ENCODE data around the gene TACC3. TPM values are rescaled to one million over a fixed set of nuclear protein-coding genes. Genes with fewer than 3 reads are reported as not detected.

TACC3 gene
- total and polyA plus RNA-seq, 2 of the 8 experiments (the other 6 are each of a cell fraction or from before 2014, with no cell fraction given): 73.8 to 148 TPM

- Histone ChIP-seq H3K79me1 (ENCODE audit: low read depth, low read length) (peaks cover 4% of the 10 kb centered on the region; the same call in 1 of the 2 replicates), H3K36me3 (ENCODE audit: control insufficient read depth in 2 of 4, insufficient read depth in 4 of 4, low read length in 3 of 4) (peaks cover 48 to 88% (median 82%) of the 10 kb centered on the region in 4 experiments), H3K23ac (ENCODE audit: insufficient read length) (no peak overlapping the region), H4K91ac (replicated peaks; ENCODE audit: insufficient read length, low read length) (no peak overlapping the region), H3K27ac (ENCODE audit: low read depth, low read length) (no peak overlapping the region), H3K4me1 (replicated peaks in 1 of 4; ENCODE audit: control insufficient read depth in 3 of 4, insufficient read depth in 4 of 4, low read length in 3 of 4) (no peaks in the 10 kb centered on the region), H3K9me3 (ENCODE audit: insufficient read depth in 2 of 2, low read depth in 1 of 2, low read length in 1 of 2) (no peaks in the 10 kb centered on the region), H4K5ac (ENCODE audit: insufficient read length, low read depth, low read length) (no peak overlapping the region), H2BK12ac (ENCODE audit: low read depth, low read length) (no peak overlapping the region), H3K14ac (ENCODE audit: insufficient read length) (no peak overlapping the region), H3K9ac (replicated peaks in 1 of 4; ENCODE audit: extremely low read depth in 1 of 4, low read depth in 3 of 4, low read length in 3 of 4) (no peak overlapping the region), H4K20me1 (replicated peaks in 1 of 2; ENCODE audit: control insufficient read depth in 1 of 2, insufficient read depth in 2 of 2, low read length in 2 of 2) (peaks cover 6 to 8% of the 10 kb centered on the region in 2 experiments), H2AFZ (ENCODE audit: low read length) (no peak overlapping the region), H2BK20ac (ENCODE audit: low read length) (no peak overlapping the region), H3K23me2 (ENCODE audit: low read depth, low read length) (no peaks in the 10 kb centered on the region), H2BK120ac (replicated peaks; ENCODE audit: low read depth, low read length) (no peak overlapping the region), H3K27me3 (replicated peaks in 1 of 4; ENCODE audit: control insufficient read depth in 3 of 4, extremely low read depth in 1 of 4, insufficient read depth in 3 of 4, low read length in 3 of 4) (no peaks in the 10 kb centered on the region), H2AK5ac (ENCODE audit: low read depth, low read length) (no peak overlapping the region), H3K4me2 (ENCODE audit: insufficient read depth in 1 of 2, low read depth in 2 of 2, low read length in 2 of 2) (no peak overlapping the region), H4K8ac (ENCODE audit: extremely low read depth, insufficient read depth, low read length) (no peak overlapping the region), H2BK15ac (ENCODE audit: low read length) (no peak overlapping the region), H3K18ac (ENCODE audit: extremely low read depth, low read length) (no peak overlapping the region), H3K56ac (replicated peaks; ENCODE audit: insufficient read length, low read depth, low read length) (no peak overlapping the region), H2BK5ac (ENCODE audit: low read depth, low read length) (no peak overlapping the region), H3K79me2 (ENCODE audit: control insufficient read depth in 1 of 2, insufficient read depth in 2 of 2, low read length in 2 of 2) (0 out of 4 replicates have a peak, but pooled peaks cover 0 to 2% of the 10 kb centered on the region in 2 experiments), H3K4ac (replicated peaks; ENCODE audit: insufficient read length, low read depth, low read length) (no peak overlapping the region), H3K4me3 (ENCODE audit: extremely low read depth in 1 of 4, insufficient read depth in 2 of 4, low read depth in 3 of 4, low read length in 4 of 4) (no peak overlapping the region)
- ChIA-PET POLR2A (ENCODE audit: partially characterized antibody) (interaction anchor here (0.6 to 2.2 kb wide), 5 partner anchors 8 to 848 kb away, joined by 3 to 9 read pairs (median 4); partner anchors contain the start of genes SLBP, TACC3 and TMEM129), CTCF (ENCODE audit: partially characterized antibody) (interaction anchor here (0.6 to 3.0 kb wide), 6 partner anchors 9 to 162 kb away, joined by 3 to 20 read pairs (median 8); no protein-coding TSS in a partner anchor)
- FAIRE-seq (no peak), DNase-seq (ENCODE audit: low read depth in 1 of 2, low spot score in 2 of 2) (no peak)
- 92% methylated on average over 13 of the region's 15 CpGs; no CpG with 5 or more reads in 1 of the 2 experiments for WGBS, 2 experiments (ENCODE audit: extremely low coverage in 1 of 2, insufficient coverage in 1 of 2, insufficient read length in 1 of 2, insufficient replicate concordance in 2 of 2, low coverage in 1 of 2, low lambda C conversion rate in 2 of 2, missing lambda C conversion rate in 1 of 2)
- TF ChIP-seq TBP (IDR thresholded peaks at IDR 0.05; ENCODE audit: low read depth, low read length) (no peak), HDAC6 (IDR thresholded peaks at IDR 0.05; ENCODE audit: low read depth, low read length) (no peak), USF2 (IDR thresholded peaks at IDR 0.05; ENCODE audit: low read length) (no peak), CBX8 (IDR thresholded peaks at IDR 0.05; ENCODE audit: borderline replicate concordance, low read depth, low read length) (no peak), EGR1 (IDR thresholded peaks at IDR 0.05; ENCODE audit: borderline replicate concordance, low read depth, low read length) (no peak), BCL11A (IDR thresholded peaks at IDR 0.05; ENCODE audit: low read depth in 2 of 2, low read length in 2 of 2) (no peak), SIX5 (IDR thresholded peaks at IDR 0.05; ENCODE audit: low read depth, low read length) (no peak), RAD21 (IDR thresholded peaks at IDR 0.05 in 1 of 2, conservative IDR thresholded peaks at IDR 0.05 in 1 of 2; ENCODE audit: low read depth in 2 of 2, low read length in 2 of 2) (no peak), ATF3 (IDR thresholded peaks at IDR 0.05; ENCODE audit: insufficient read depth, low read depth, low read length) (no peak), RNF2 (IDR thresholded peaks at IDR 0.05; ENCODE audit: borderline replicate concordance, low read depth, low read length, missing control alignments, poor library complexity, severe bottlenecking) (no peak)
Measured at GRCh38 chr4:1737666-1738065, 16.3 kb downstream of the TACC3 start.
